CD4-positive, alpha-beta T cell treated with Interleukin-12 subunit alpha and Interleukin-12 subunit beta, for 1 hour (primary cell): ENCODE measurements around the gene UBAP1L.
"Not testable (repeated sequence)": the region's sequence is repeated elsewhere in the genome, so short reads cannot be mapped to it uniquely, and the experiment has no call there.

Experiments used
- DNase-seq: peaks from one replicate; pipeline ENCODE4 v3.0.0-alpha.2; 2020

Gene UBAP1L

DNA sequence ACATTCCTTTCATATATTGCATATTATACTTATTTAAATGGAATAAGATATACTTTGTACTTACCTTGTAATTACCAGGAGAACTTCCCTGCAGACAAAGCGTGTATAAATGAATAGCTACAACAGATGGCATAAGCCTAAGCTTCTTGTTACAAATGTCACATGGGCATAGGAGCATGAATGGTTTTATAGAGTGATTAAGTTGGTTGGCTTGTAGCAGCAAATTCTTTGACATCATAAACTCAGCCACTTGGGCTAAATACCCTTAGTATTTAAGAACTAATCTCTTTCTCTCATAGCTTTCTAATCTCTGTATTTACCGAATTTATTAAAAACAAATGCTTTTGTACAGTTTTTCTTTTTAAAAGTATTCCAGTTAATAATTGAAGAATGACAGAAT lies at the start of gene UBAP1L:
Gene UBAP1L (minus strand): TSS at position 115 of the 400 bp plus-strand sequence. CDS start 8,985 bp downstream, outside the sequence.
- DNase-seq: no peak

DNA sequence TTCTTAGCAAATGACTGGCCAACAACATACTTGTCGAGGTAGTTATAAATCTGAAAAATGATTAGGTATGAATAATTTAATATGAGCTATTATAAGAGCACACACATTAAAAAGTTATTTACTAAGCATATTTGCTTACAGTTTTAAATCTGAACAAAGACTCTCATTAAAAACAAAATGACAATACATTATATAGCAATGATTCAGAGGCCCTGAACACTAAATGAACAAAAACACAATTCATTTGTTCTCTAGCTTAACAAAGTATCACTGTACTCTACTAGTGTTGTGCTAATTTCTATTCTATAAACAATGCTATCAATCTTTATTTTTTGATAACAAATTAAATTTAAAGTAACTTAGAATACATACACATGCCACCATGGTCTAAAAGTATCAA lies 49.1 kb upstream of the UBAP1L start:
- no peak for DNase-seq

DNA sequence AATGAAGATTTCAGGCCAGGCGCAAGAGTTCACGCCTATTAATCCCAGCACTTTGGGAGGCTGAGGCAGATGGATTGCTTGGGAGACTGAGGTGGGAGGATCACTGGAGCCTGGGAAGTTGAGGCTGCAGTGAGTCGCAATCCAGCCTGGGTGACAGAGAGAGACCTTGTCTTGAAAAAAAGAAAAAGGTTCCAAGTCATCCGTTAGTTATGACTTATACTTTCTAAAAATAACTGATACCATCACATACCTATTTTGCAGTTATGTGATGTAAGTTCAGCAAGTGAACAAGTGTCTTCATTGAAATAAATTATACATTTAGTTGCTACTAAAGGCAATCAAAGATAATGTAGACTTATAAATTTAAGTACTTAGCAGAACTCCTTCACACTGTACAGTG lies 48.0 kb upstream of the UBAP1L start:
- DNase-seq: no peak

DNA sequence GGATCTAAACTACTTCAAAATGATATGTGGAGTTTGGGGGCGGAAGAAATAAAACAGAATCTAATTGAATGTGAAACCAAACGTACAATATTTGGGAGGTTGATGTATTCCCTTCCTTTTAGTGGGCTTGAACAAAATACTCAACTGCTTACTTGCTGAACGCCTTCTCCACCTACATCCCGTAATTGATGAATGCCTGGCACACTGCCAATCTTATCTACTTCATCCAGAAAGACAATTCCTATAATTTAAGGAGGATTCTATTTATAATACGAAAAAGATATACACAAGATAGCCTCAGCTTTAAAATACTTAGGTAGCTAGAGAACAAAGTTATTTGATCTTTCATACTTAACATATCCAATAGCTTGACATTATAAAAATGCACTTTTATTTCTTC lies 41.7 kb upstream of the UBAP1L start:
- no peak for DNase-seq

DNA sequence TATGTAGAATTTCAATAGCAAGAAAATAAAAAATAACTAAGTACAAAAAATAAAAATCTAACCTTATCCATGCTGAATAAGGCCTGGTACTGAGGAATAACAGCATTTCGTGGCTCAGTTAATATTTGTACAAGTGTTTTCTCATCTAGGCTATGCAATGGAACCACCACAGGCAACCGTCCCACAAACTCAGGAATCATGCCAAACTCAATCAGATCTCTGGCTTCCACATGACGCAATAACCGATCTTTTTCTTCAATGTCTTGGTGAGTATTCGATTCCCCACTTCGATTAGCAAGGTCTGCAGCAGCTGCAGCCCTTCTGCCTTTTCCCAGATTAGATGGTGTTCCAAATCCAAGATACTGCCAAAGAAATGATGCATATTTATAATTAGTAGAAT lies 39.7 kb upstream of the UBAP1L start:
- no peak for DNase-seq

DNA sequence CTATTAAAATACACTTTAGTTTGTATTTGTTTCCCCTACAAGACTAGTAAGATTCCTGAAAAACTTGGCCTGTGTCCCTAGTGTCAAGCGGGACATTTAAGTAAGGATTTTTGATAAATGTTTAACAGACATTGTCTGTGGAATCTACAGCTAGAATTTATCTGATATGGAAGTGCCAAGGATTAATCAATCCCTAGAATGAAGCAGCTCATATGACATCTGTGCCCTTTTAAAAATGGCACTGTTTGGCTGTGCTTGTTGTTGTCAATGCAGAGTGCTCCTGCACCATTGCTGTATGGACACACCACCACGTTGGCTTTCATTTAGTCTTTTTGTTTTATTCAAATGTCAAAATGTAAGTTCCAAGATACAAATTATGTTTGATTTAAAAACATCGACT lies 32.9 kb upstream of the UBAP1L start:
- DNase-seq: no peak

DNA sequence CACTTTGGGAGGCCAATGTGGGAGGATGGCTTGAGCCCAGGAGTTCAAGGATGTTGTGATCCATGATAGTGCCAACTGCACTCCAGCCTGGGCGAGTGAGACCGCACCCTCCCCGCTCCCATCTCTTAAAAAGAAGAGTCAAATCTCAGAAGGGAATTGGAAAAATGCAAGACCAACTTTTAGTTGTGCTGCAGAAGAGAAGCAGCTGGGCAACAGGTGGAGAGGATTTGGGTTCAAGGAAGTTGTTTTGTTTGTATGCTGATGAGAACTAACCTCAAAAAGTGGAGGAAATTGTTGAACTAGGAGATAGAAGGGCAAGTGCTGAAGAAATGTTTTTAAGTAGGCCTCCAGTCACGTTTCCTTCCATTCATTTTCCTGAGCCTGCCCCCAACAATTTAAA lies 31.4 kb upstream of the UBAP1L start:
- no peak for DNase-seq

DNA sequence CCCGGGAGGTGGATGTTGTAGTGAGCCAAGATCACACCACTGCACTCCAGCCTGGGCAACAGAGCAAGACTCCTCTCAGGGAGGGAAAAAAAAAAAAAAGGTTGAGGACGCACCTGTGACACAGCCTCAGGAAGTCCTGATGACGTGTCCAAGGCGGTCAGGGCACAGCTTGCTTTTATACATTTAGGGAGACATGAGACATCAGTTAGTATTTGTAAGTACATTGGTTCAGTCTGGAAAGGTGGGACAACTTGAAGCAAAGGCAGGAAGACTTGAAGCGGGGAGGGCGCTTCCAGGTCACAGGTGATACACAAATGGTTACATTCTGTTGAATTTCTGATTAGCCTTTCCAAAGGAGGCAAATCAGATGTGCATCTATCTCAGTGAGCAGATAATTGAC lies 23.6 kb upstream of the UBAP1L start:
- DNase-seq: not testable (repeated sequence)

DNA sequence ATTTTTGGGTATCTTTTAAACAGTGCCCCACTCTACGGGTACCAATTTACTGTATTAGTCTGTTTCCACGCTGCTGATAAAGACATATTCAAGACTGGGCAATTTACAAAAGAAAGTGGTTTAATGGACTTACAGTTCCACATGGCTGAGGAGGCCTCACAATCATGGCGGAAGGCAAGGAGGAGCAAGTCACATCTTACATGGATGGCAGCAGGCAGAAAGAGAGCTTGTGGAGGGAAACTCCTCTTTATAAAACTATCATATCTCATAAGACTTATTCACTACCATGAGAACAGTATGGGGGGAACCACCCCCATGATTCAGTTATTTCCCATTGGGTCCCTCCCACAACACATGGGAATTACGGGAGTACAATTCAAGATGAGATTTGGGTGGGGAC lies 22.9 kb upstream of the UBAP1L start:
- not testable (repeated sequence) for DNase-seq

DNA sequence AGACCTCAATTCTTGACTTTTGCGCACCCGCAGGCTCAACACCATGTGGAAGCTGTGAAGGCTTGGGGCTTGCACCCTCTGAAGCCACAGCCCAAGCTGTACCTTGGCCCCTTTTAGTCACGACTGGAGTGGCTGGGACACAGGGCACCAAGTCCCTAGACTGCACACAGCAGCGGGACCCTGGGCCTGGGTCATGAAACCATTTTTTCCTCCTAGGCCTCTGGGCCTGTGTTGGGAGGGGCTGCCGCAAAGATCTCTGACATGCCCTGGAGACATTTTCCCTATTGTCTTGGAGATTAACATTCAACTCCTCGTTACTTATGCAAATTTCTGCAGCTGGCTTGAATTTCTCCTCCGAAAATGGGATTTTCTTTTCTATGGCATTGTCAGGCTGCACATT lies 22.1 kb upstream of the UBAP1L start:
- not testable (repeated sequence) for DNase-seq

DNA sequence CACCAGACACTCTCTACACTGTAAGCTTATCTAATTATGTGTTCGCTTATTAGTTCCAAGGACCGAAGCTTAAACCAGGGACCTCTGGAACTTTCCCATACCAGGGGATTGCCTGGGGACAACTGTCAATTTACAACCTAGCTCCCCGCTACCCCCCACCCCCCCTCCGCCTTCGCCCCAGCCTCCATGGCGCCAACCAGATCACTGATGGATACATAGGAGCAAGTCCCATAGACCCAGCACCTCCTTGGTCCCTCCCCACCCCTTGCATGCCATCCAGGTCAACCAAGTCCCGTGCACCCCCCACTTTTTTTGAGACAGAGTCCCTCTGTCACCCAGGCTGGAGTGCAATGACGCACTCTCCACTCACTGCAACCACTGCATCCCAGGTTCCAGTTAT lies 19.5 kb upstream of the UBAP1L start:
- no peak for DNase-seq

DNA sequence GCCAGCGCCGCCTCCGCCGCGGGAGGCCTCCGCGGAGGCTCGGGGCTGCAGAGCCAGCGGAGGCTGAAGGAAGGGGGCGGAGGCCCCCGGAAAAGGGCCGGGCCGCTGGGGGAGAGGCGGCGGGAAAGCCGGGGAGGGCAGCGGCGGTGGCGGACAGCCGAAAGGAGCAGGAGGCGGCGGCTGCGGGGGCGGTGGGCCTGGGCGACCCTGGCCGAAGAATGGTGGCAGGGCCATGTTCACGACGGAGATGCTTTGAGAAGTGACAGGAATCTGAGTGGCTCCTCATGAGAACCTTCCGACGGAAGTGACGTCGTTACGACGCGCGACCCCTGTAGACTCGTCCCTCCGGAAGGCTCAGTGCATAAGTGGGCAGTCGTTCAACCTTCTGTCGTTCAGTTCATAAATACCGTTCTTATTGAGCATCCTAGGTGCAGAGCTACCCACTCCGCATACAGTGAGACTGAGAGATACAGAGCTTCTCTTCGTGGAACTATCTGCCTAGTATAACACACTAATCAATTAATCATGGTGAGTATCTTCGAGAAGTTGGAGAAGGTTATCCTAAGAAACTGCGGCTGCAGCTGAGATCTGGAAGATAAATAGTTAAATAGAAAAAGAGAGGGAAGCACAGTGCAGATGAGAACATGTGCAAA lies 18.7 kb upstream of the UBAP1L start, which contains the start of gene PDCD7:
Gene PDCD7 (minus strand): TSS at position 261 of the 653 bp plus-strand sequence. CDS start 27 bp downstream, at position 234.
- DNase-seq: peak; percentile 89

DNA sequence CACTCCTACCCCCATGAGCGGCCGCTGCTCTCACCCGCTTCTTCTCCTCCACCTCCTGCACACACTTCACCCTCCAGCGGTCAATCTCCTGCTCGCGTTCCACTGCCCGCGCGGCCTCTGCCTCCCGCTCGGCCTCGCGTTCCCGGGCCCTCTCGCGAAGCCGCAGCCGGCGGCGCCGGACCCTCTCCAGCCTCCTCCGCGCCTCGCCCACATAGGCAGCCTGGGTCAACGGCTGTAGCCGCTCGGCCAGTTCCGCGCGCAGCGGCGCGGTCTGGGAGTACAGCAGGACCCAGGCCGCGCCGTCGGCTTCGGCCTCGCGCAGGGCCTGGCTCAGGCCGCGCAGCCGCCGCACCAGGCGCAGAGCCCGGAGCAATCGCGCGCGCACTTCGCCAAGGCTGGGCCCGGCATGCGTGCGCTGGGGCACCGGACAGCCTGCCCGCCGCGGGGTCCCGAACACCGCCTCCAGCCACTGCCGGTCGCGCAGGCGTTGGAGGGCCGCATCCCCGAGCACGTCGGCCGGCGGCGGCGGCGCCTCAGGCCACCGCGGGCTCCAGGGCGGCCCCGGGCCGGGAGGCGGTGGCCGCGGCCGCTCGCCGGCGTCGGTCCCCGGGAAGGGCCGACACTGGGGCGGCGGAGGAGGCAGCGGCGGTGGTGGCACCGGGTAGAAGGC lies 18.0 kb upstream of the UBAP1L start:
- peak; percentile 15 for DNase-seq

DNA sequence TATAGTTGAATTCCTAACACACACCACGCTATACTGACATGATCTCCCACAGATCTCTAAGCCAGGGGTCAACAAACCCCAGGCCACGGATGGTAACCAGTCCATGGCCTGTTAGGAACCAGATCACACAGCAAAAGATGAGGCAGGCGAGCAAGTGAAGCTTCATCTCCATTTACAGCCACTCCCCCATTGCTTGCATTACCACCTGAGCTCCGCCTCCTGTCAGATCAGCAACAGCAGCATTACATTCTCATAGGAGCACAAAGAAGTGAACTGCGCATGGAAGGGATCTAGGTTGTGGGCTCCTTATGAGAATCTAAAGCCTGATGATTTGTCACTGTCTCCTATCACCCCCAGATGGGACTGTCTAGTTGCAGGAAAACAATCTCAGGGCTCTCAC lies 15.9 kb upstream of the UBAP1L start:
- no peak for DNase-seq

DNA sequence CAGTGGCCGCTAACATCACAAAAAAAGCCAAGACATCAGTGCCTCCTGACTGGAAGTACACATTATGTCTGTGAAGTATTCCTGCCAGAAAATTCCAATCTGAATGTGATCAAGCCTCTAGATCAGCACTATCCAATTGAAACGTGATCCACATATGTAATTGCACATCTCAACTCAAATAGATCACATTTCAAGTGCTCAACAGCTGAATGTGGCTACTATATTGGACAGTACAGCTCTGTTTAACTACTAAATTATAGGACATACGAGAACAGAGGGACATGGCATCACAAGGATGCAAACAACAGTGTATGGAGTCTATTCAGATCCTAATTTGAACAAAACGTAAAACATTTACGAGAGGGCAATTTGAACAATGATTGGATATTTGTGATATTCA lies 542 bp upstream of the UBAP1L start:
- no peak for DNase-seq

DNA sequence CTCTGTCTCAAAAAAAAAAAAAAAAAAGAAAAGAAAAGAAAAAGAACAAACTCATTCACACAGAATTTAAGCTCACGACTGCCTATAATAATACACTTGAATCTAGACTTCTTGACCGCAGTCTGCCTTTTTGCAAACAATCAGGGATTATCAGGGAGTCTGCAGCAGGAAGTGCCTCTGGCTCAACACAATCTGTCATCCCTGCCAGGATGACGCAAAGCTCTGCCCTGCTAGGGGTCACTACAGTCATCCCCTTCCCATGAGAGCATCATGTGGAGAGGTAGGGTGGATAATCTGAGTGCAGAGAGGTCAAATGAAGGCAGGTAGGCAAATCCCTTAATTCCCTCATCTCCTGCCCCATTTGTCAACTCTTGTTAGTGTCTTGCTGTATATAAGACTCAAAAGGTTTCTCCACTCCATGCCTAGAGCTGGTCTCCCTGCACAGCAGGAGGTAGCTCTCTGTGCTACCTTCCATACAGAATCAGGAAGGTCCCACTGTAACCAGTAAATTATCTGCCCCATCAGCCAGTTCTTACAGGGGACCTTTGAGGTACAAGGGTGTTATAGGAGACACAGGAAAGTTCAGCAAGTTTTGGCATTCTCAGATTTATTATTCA lies 4.2 kb downstream of the UBAP1L start:
- DNase-seq: no peak

DNA sequence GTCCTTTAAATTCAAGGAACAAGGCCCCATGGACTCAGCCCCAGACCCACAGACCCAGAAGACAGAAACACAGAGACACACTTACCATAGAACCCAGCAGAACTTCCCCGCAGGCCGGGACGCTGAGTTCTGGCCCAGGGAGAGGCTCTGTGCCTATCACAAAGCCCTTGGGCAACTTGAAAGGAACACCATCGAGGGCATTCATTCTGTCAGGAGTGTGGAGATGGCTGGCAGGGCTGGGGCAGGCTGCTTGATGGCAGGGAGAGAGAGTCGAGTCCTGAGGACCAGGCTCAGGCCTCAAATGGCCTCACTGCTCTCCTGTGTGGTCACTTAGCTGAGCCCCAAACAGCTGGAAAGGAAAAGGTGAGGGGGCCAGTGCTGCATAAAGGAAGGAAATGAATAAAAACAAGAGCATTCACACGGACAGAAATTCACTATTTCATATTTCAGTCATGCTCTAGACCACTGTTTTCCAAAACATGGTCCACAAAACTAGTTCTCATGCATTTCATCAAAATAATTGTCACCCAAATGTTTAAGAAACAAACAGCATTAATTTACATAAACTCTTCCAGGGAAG lies 8.9 kb downstream of the UBAP1L start:
- DNase-seq: no peak

DNA sequence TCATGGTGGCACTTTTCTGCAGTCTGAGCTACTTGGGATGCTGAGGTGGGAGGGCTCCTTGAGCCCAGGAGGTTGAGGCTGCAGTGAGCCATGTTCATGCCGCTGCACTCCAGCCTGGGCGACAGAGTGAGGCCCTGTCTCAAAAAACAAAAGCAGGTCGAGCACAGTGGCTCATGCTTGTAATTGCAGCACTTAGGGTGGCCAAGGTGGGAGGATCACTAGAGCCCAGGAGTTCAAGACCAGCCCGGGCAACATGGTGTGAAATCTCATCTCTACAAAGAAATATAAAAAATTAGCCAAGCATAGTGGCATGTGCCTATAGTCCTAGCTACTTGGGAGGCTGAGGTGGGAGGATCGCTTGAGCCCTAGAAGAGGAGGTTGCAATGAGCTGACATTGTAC lies 10.0 kb downstream of the UBAP1L start:
- no peak for DNase-seq

DNA sequence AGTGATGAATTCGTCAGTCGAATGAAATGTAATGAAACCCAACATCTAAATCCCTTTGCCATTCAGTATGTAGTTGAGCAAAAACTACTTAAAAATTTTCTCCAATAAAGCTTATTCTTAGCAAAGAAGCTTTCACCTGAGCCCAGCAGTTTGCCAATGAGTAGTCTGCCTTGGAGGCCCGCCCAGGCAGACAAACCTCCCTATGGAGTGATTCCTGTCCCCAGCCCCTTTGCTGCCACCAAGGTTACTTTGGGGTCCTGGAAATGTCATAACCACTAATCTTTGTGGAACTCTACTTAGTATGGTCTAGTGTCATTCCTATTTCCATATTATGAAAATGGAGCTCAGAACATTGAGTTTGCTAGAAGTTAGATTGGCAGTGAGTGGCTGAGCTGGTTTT lies 12.1 kb downstream of the UBAP1L start:
- DNase-seq: no peak

DNA sequence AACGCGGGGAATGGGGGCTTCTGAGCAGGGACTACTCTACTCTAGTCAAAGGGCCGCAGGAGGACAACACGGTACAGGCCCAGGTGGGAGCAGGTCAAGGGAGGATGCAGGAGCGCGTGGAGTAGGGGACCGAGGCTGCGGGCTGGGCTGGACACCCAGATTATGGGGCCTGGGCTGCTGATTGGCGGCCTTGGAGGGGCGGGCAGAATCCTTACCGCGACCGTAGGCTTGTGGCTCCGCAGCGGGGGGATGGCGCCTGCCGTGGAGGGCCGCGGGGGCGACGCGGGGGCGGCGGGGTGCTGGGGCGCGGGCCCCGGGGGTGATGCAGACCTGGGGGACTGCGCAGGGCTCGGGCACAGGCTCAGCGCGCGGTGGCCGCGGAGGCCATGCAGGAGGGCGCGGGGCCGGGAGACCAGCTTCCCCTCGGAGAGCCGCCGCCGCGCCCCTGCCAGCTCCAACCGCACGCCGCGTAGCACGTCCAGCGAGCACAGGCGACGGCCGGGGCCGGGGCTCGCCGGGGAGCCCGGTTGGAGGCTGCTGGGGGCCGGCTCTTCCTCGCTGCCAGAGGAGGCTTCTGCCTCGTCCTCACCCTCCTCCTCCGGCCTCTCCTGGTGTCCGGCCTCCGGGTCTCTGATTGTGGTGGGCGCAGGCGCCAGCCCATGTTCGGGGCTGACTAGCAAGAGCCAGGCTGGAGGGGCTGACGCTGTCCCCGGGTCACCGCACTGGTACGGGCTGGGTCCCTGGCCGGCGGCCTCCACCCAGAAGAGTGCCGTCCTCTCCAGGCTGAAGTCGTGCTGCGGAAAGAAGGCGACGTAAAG lies 12.9 kb downstream of the UBAP1L start:
- DNase-seq: no peak

DNA sequence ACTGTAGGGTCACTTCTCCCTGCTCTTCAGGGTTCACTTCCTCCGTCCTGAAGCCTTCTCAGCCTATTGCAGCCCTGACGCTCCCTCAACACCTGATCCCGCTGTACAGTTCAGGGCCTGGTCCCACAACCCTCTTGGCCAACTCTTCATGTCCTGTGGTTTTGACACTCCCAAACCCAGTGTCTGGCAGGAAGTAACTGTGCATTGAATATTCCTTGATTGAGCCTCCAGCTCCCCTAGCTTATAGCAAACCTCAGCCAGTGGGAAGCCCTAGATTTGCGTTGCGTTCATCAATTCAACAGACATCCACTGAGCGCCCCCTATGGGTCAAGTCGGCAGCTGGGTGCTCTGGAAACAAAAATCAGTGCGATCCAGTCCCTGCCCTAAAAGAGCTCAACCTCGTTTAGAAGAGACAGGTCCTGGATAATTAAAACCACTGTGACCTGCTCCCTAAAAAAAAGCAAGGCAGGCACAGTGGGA lies 13.5 kb downstream of the UBAP1L start:
- peak; percentile 51 for DNase-seq

DNA sequence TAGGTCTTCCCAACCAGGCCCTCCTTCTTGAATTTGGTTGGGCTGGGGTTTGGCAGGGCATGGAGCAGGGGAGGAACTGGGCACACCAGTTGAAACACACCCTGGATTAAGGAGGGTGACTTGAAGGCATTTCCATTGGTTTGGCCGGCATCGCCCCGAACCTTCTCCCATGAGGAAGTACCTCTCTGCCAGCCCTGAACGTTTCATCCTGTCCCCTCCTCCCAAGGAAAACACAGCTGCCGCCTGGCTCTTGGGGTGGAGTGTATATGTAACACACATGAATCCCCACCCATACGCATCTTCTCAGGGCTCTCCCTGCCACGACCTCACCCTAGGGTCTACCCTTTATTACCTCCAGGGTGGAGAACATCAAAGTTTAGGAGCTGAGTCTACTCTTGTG lies 14.6 kb downstream of the UBAP1L start:
- DNase-seq: no peak

DNA sequence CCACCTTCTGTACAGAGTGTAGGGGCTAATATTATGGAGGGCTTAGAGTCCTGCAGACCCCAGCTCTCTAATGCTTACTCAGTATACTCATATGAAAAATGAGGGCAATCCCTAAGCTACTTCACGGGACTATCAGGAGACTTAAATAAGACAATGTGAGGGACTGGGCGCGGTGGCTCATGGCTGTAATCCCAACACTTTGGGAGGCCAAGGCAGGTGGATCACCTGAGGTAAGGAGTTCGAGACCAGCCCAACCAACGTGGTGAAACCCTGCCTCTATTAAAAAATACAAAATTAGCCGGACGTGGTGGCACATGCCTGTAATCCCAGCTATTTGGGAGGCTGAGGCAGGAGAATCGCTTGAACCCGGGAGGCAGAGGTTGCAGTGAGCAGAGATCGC lies 15.2 kb downstream of the UBAP1L start:
- not testable (repeated sequence) for DNase-seq
